Mesodermal cell (in vitro differentiated cells): ENCODE data around the gene ADCY10.
A peak's percentile ranks its signal among the peaks of the same experiment; 100 is the strongest.

Source experiments
- H3K27ac ChIP-seq: 2 replicates; pipeline ENCODE4 v1.7.0; 2013; ENCODE audit warnings: mild to moderate bottlenecking, low read depth, low read length, moderate library complexity; ENCODE audit not compliant: severe bottlenecking
- H3K36me3 ChIP-seq: 2 replicates; pipeline ENCODE4 v1.7.1; 2013; ENCODE audit warnings: mild to moderate bottlenecking, low read length, moderate library complexity; ENCODE audit not compliant: control insufficient read depth, insufficient read depth
- H3K4me1 ChIP-seq: one replicate; pipeline ENCODE4 v1.7.1; 2013; ENCODE audit warnings: mild to moderate bottlenecking, low read length; ENCODE audit not compliant: insufficient read depth, control insufficient read depth, poor library complexity, severe bottlenecking
- H3K4me3 ChIP-seq: 2 replicates; pipeline ENCODE4 v1.7.0; 2013; ENCODE audit warnings: low read length, control low read depth, mild to moderate bottlenecking; ENCODE audit not compliant: insufficient read depth, poor library complexity, severe bottlenecking; ENCODE audit errors: extremely low read depth
- H3K9me3 ChIP-seq: 2 replicates; pipeline ENCODE4 v1.7.1; 2013; ENCODE audit warnings: mild to moderate bottlenecking, low read length, moderate library complexity; ENCODE audit not compliant: control insufficient read depth
- WGBS, 2 experiments: methylation state at CpG; one replicate each; pipeline ENCODE4 v1.1.5; 2013; ENCODE audit warnings: missing lambda C conversion rate in 2 of 2; ENCODE audit not compliant: insufficient coverage in 2 of 2; 5-methylcytosine and 5-hydroxymethylcytosine counted together

Gene ADCY10

GRCh38 chr1:167825419-167826079, 88.4 kb downstream of the ADCY10 start:
- Histone ChIP-seq H3K4me1 (peaks cover 37% of the 10 kb centered on the region), H3K4me3 (no peak overlapping the region), H3K27ac (no peak overlapping the region), H3K36me3 (no peaks in the 10 kb centered on the region), H3K9me3 (no peaks in the 10 kb centered on the region)
- 92 to 100% methylated on average over 1 to 2 of the region's 4 CpGs for WGBS, 2 experiments

DNA sequence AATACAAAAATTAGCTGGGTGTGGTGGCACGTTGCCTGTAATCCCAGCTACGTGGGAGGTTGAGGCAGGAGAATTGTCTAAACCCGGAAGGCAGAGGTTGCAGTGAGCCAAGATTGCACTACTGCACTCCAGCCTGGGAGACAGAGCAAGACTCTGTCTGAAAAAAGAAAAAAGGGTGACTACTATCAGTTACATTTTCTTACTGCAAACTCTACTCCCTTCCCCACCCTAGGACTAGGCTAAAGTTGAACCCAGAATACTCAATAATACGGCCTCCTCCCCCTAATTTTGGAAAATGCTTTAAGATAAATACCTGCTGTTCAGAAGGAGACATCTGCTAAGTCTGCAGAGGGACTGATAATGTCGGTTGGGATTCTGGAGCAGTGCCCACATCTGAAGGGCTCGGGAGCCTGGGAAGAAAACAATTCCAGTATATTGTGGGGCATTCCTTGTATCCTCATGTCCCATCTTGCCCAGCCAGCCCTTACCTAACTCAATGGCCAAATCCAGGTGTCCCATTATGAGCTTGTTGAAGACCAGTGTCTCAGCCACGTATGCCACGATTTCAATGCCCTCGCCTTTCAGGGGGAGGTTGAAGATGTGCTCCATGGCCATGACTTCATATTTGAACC, 89.7 kb downstream of the ADCY10 start:
- H3K27ac ChIP-seq = no peak overlapping the region
- H3K9me3 ChIP-seq = no peaks in the 10 kb centered on the region
- WGBS, 2 experiments = 92 to 93% methylated on average over 6 to 7 of the region's 9 CpGs
- no peak overlapping the region for H3K4me3 ChIP-seq
- peaks cover 32% of the 10 kb centered on the region for H3K4me1 ChIP-seq
- H3K36me3 ChIP-seq = no peaks in the 10 kb centered on the region

GRCh38 chr1:167821969-167822685, 91.8 kb downstream of the ADCY10 start:
- Histone ChIP-seq H3K36me3 (no peaks in the 10 kb centered on the region), H3K4me3 (no peak overlapping the region), H3K27ac (no peak overlapping the region), H3K4me1 (peaks cover 31% of the 10 kb centered on the region), H3K9me3 (no peaks in the 10 kb centered on the region)
- WGBS, 2 experiments = 86 to 100% methylated on average over 2 of the region's 4 CpGs

GRCh38 chr1:167821356-167821685, 92.6 kb downstream of the ADCY10 start:
- 81 to 89% methylated on average over 4 to 5 of the region's 6 CpGs for WGBS, 2 experiments
- H3K27ac ChIP-seq = no peak overlapping the region

DNA sequence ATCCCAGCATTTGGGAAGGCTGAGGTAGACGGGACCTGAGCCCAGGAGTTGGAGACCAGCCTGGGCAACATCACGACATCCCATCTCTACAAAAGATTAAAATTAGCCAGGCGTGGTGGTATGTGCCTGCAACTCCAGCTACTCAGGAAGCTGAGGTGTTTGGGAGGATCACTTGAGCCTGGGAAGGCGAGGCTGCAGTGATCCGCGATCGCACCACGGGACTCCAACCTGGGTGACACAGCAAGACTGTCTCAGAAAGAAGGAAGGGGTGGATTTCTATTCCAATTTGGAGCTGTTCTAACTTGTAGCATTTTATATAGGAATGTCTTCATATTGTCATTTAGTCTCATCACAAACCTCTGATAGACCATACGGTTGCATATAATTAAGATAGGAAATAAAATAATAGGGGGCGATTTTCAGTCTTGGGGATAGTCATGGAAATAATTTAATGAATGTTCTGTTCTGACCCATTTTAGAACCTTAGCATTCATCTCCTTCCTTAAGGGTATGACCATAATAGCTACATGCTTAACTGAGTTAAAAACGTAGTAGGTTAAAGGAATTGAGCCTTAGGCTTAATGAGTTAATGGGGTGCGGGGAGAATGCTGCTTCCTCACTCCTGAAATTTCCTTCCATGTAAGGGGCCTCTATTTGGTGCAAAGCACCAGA, 93.1 kb downstream of the ADCY10 start:
- 80 to 87% methylated on average over 6 to 7 of the region's 12 CpGs for WGBS, 2 experiments
- Histone ChIP-seq H3K36me3 (no peaks in the 10 kb centered on the region), H3K4me3 (peak overlapping the region; percentile 16), H3K4me1 (peaks cover 31% of the 10 kb centered on the region), H3K27ac (peak overlapping the region; percentile 87), H3K9me3 (peaks cover 2% of the 10 kb centered on the region)

More at GRCh38 chr1:167821356-167821685, 92.6 kb downstream of the ADCY10 start:
- Histone ChIP-seq H3K4me3 (no peak overlapping the region), H3K9me3 (no peaks in the 10 kb centered on the region), H3K36me3 (no peaks in the 10 kb centered on the region), H3K4me1 (peaks cover 31% of the 10 kb centered on the region)

DNA sequence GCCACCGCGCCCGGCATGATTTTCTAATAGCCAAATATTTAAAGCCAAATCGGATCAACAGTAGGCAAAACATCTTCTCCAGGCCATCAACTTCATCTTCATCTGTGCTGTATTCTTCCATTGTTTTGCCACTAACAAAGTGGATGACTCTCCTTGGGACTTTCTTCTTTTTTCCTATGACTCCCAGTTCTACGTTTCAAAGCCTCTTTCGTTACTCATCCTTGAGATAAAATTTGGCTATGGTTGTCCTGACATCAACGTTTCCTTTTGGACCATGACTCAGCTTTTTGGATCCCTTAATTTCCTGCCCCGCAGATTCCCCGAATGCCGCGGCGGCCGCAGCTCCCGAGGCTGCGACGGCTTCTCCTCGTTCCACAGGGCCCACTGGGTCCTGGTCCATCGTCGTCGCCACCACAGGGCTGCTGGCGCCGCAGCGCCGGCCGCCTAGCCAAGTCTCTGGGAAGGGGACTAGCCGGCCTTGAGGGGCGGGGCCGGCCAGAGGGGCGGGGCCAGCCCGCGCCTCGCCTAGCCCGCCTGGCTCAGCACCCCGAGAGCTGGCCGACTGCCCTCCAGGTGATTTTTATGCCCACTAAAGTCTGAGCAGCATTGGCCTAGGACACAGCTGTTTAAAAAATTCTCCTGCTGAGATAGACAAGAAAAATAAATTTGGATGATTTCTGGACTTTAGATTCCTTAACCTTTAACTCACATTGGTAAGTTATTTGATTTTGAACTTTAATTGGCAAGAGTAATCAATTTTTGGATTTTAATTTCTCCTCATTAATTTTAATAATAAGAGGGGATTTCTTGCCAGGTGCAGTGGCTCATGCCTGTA, 93.9 kb downstream of the ADCY10 start:
- Histone ChIP-seq H3K4me3 (peak overlapping the region; percentile 16), H3K27ac (peak overlapping the region; percentile 87), H3K9me3 (peaks cover 7% of the 10 kb centered on the region), H3K36me3 (no peaks in the 10 kb centered on the region), H3K4me1 (peaks cover 31% of the 10 kb centered on the region)
- WGBS, 2 experiments = 16 to 22% methylated on average over 22 to 32 of the region's 35 CpGs

GRCh38 chr1:167815650-167816049, 98.3 kb downstream of the ADCY10 start:
- 100% methylated on average over 1 of the region's 1 CpG; no CpG with 5 or more reads in 1 of the 2 experiments for WGBS, 2 experiments
- H3K9me3 ChIP-seq = peaks cover 7% of the 10 kb centered on the region
- no peak overlapping the region for H3K4me3 ChIP-seq
- no peaks in the 10 kb centered on the region for H3K36me3 ChIP-seq
- peaks cover 4% of the 10 kb centered on the region for H3K4me1 ChIP-seq
- no peak overlapping the region for H3K27ac ChIP-seq

DNA sequence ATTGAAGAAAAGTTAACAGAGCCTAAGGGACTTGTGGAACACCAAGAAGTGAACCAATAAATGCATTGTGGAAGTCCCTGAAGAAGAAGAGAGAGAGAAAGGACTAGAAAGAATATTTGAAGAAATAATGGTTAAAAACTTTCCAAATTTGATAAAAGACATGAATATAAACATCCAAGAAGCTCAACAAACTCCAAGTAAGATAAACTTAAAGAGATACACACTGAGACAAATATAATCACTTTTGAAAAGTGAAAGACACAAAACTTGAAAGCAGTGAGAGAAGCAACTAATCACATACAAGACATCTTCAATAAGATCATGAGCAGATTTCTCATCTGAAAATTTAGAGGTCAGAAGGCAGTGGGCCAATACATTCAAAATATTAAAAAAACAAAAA, 101.0 kb downstream of the ADCY10 start:
- Histone ChIP-seq H3K4me3 (no peak overlapping the region), H3K27ac (no peak overlapping the region), H3K36me3 (peaks cover 5% of the 10 kb centered on the region), H3K4me1 (no peaks in the 10 kb centered on the region), H3K9me3 (peaks cover 7% of the 10 kb centered on the region)

DNA sequence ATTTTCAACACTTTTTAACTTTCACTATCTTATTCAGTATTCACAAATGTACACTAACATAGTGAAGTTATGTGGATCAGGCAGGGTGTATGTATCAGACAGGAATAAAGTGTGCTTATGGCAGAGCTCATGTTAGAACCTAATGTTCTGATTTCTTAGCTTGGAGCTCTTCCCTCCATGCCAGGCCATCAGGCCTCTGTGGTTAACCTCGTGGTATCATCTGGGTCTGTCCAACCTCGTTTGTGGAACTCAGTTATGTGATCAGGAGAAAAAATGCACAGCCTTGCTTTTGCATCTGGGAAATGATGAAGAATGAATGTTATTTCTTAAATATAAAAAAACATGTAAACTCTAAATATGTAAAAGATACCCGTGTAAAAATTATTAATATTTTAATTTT, 105.2 kb downstream of the ADCY10 start:
- H3K9me3 ChIP-seq = no peaks in the 10 kb centered on the region
- no peak overlapping the region for H3K27ac ChIP-seq
- WGBS, 2 experiments = 80% methylated on average over 1 of the region's 3 CpGs; no CpG with 5 or more reads in 1 of the 2 experiments
- no peak overlapping the region for H3K4me3 ChIP-seq
- H3K4me1 ChIP-seq = no peaks in the 10 kb centered on the region
- H3K36me3 ChIP-seq = peaks cover 5% of the 10 kb centered on the region

GRCh38 chr1:167808104-167808503, 105.8 kb downstream of the ADCY10 start:
- Histone ChIP-seq H3K4me1 (no peaks in the 10 kb centered on the region), H3K4me3 (no peak overlapping the region), H3K36me3 (peaks cover 5% of the 10 kb centered on the region), H3K27ac (no peak overlapping the region), H3K9me3 (no peaks in the 10 kb centered on the region)
- WGBS, 2 experiments = 100% methylated on average over 2 of the region's 3 CpGs; no CpG with 5 or more reads in 1 of the 2 experiments
